Left ventricle myocardium inferior (tissue), 1 donor: ENCODE measurements around the gene MYO10. TPM values are rescaled to one million over a fixed set of nuclear protein-coding genes. Genes with fewer than 3 reads are reported as not detected.

Source experiments
- DNase-seq: peaks from one replicate; pipeline ENCODE4 v3.0.0-alpha.2; 2020
- H3K27ac ChIP-seq: fragments of 200-600 bp; replicated peaks from 2 replicates; pipeline ENCODE4 v1.8.0; 2021
- H3K27me3 ChIP-seq: fragments of 200-600 bp; 2 replicates; pipeline ENCODE4 v1.8.0; 2021; ENCODE audit warnings: low read depth
- H3K36me3 ChIP-seq: fragments of 200-600 bp; 2 replicates; pipeline ENCODE4 v1.8.0; 2021
- H3K4me1 ChIP-seq: fragments of 200-600 bp; 2 replicates; pipeline ENCODE4 v1.8.0; 2021
- H3K4me3 ChIP-seq: fragments of 200-600 bp; 2 replicates; pipeline ENCODE4 v1.8.0; 2021; ENCODE audit warnings: mild to moderate bottlenecking, moderate library complexity
- H3K9me3 ChIP-seq: fragments of 200-600 bp; replicated peaks from 2 replicates; pipeline ENCODE4 v1.8.0; 2021
- CTCF ChIP-seq: fragments of 200-600 bp; IDR thresholded peaks from 2 replicates; pipeline ENCODE4 v1.8.0; 2021; ENCODE audit warnings: antibody characterized with exemption, mild to moderate bottlenecking, borderline replicate concordance
- intact Hi-C: fragments of 100-400 bp; cut with micrococcal nuclease; formaldehyde crosslinking; loops from one replicate; pipeline ENCODE4 v1.11.0; 2022
- total RNA-seq: library from RNA; stranded (reverse); fragmentation: NEBNext Ultra II Directional; extraction: Animal tissue kit (Norgen Biotek cat#: 25700); gene quantifications from one replicate; pipeline ENCODE4 v1.2.1, GENCODE V29; 2021
- donor health status: DM: no; HTN: yes; CAD: no; lungs with severe emphysema.

MYO10 gene
- total RNA-seq, 1 donor from 2014 or later, result 5.0 TPM

- H3K27me3 ChIP-seq, result peaks cover 90% of the 10 kb centered on the region
- DNase-seq, result no peak
- TF ChIP-seq CTCF, result no peak
- H3K4me1 ChIP-seq, result peaks cover 36% of the 10 kb centered on the region
- H3K27ac ChIP-seq, result no peak overlapping the region
- no peaks in the 10 kb centered on the region for H3K9me3 ChIP-seq
- no peaks in the 10 kb centered on the region for H3K36me3 ChIP-seq
- H3K4me3 ChIP-seq, result peak overlapping the region; percentile 76
- intact Hi-C loops, result loop anchor here (10.0 kb wide), 1 partner anchor 201 kb away; no protein-coding TSS in a partner anchor
Measured at GRCh38 chr5:16933337-16933736, 2.8 kb downstream of the MYO10 start.

- peaks cover 81% of the 10 kb centered on the region for H3K27me3 ChIP-seq
- no peaks in the 10 kb centered on the region for H3K9me3 ChIP-seq
- no peak for DNase-seq
- no peaks in the 10 kb centered on the region for H3K36me3 ChIP-seq
- H3K4me1 ChIP-seq, result peaks cover 36% of the 10 kb centered on the region
- no peak for TF ChIP-seq CTCF
- H3K27ac ChIP-seq, result no peak overlapping the region
- no peak overlapping the region for H3K4me3 ChIP-seq
- intact Hi-C loops, result loop anchor here (10.0 kb wide), 1 partner anchor 202 kb away; no protein-coding TSS in a partner anchor
Measured at GRCh38 chr5:16932401-16932800, 3.7 kb downstream of the MYO10 start.

- Histone ChIP-seq H3K36me3 (no peaks in the 10 kb centered on the region), H3K4me3 (no peak overlapping the region), H3K27me3 (peaks cover 72% of the 10 kb centered on the region), H3K27ac (no peak overlapping the region), H3K4me1 (peaks cover 31% of the 10 kb centered on the region), H3K9me3 (no peaks in the 10 kb centered on the region)
- no peak for DNase-seq
- intact Hi-C loops, result loop anchor here (10.0 kb wide), 1 partner anchor 203 kb away; no protein-coding TSS in a partner anchor
- no peak for TF ChIP-seq CTCF
Measured at GRCh38 chr5:16931334-16932110, 4.6 kb downstream of the MYO10 start.

- intact Hi-C loops, result loop anchor here (10.0 kb wide), 1 partner anchor 204 kb away; no protein-coding TSS in a partner anchor
- Histone ChIP-seq H3K9me3 (no peaks in the 10 kb centered on the region), H3K4me1 (peaks cover 23% of the 10 kb centered on the region), H3K27me3 (peaks cover 61% of the 10 kb centered on the region), H3K36me3 (no peaks in the 10 kb centered on the region), H3K4me3 (no peak overlapping the region), H3K27ac (no peak overlapping the region)
- no peak for TF ChIP-seq CTCF
- no peak for DNase-seq
Measured at GRCh38 chr5:16930496-16930895, 5.6 kb downstream of the MYO10 start.

GRCh38 chr5:16929831-16930230 lies 6.3 kb downstream of the MYO10 start:
- H3K4me3 ChIP-seq, result no peak overlapping the region
- no peak for DNase-seq
- H3K4me1 ChIP-seq, result peaks cover 17% of the 10 kb centered on the region
- intact Hi-C loops, result loop anchor here (10.0 kb wide), 1 partner anchor 205 kb away; no protein-coding TSS in a partner anchor
- H3K36me3 ChIP-seq, result no peaks in the 10 kb centered on the region
- H3K9me3 ChIP-seq, result no peaks in the 10 kb centered on the region
- no peak for TF ChIP-seq CTCF
- H3K27me3 ChIP-seq, result peaks cover 55% of the 10 kb centered on the region
- no peak overlapping the region for H3K27ac ChIP-seq
